Heart left ventricle (tissue), 13 donors: ENCODE measurements around the gene ANTXRL.
"Not testable (repeated sequence)": the region's sequence is repeated elsewhere in the genome, so short reads cannot be mapped to it uniquely, and the experiment has no call there.

Experiments
- CTCF ChIP-seq, 12 donors: fragments of 200-600 bp; sonication (generic) in 4 of 12; IDR thresholded peaks; one replicate each; pipeline versions ENCODE4 v1.5.0 to v1.8.0; 2018 to 2022; ENCODE audit warnings: antibody characterized with exemption in 12 of 12, mild to moderate bottlenecking in 5 of 12
- POLR2A ChIP-seq, 2 donors: fragments of 450-650 bp; IDR thresholded peaks; one replicate each; pipeline ENCODE4 v1.6.1; 2017; ENCODE audit warnings: antibody characterized with exemption in 2 of 2, mild to moderate bottlenecking in 2 of 2, moderate library complexity in 2 of 2
- donor health status: ischemic (EF 13 %, LVEDD 7.1; RV severe dilation, severe dysfunction).
- donor health status: DM: no; HTN: yes; CAD: no.
- donor health status: DM: no; HTN: no; CAD: no.
- donor health status: ischemic (EF 25% LVEDD 6.9; RV normal size, moderate dysfunction).
- donor health status: ischemic (EF 25% LVEDD 5.7; RV mildly dilated, moderate dysfunction).
- donor health status: ischemic (EF 35%, LVEDD 5.7; RV mildly dilated, moderate dysfunction).
- donor health status: nonischemic (EF 11% LVEDD 7.7; RV severe dilation, severe dysfunction).
- donor health status: DM: yes; HTN: yes; CAD: no.
- donor health status: PGD.
- donor health status: ischemic (EF 29% LVEDD 5.4; RV normal size, mild dysfunction).
- donor health status: nonischemic (EF 23%, LVEDD 6.1; RV moderate dilation, normal function).

GRCh38 chr10:46269554-46270053, 17.2 kb upstream of the ANTXRL start:
- TF ChIP-seq CTCF, POLR2A (IDR thresholded peaks at IDR 0.05): not testable (repeated sequence)
